Hematopoietic multipotent progenitor cell treated with erythropoietin and hydrocortisone succinate and interleukin-3 and kit ligand, for 8 days (in vitro differentiated cells): ENCODE measurements around the gene PRKD2.
A peak's percentile ranks its signal among the peaks of the same experiment; 100 is the strongest.

Experiments used
- DNase-seq: peaks from one replicate; pipeline ENCODE4 v3.0.0-alpha.2; 2015

Gene PRKD2

GRCh38 chr19:46628970-46629369, 87.9 kb downstream of the PRKD2 start:
- peak; percentile 86 for DNase-seq

GRCh38 chr19:46626446-46626845, 90.5 kb downstream of the PRKD2 start:
- DNase-seq, result no peak

GRCh38 chr19:46625731-46626130, 91.2 kb downstream of the PRKD2 start:
- DNase-seq, result no peak

GRCh38 chr19:46624958-46625661, 91.8 kb downstream of the PRKD2 start, which contains the start of gene PTGIR:
PTGIR (minus strand) TSS chr19:46625089; CDS start chr19:46624225, 864 bp downstream.
- DNase-seq, result peak; percentile 38
